Naive thymus-derived CD4-positive, alpha-beta T cell (primary cell): Measurements from ENCODE around the gene CAMTA1. TPM values are rescaled to one million over a fixed set of nuclear protein-coding genes. Genes with fewer than 3 reads are reported as not detected.

ENCODE experiments used
- ATAC-seq: fragments of 150-1000 bp; cut with Tn5 transposase; 2 replicates; pipeline ENCODE4 v1.10.0; 2021; ENCODE audit warnings: mild to moderate bottlenecking, moderate library complexity
- CTCF ChIA-PET: fragments of 350-600 bp; sonication (Branson Sonifier 250); formaldehyde crosslinking; loops from one replicate; lab custom pipeline; 2021; ENCODE audit warnings: antibody characterized with exemption; lab: Charles Lee
- POLR2A ChIA-PET: fragments of 350-600 bp; sonication (Branson Sonifier 250); formaldehyde crosslinking; loops from one replicate; lab custom pipeline; 2021; ENCODE audit warnings: antibody characterized with exemption, inconsistent platforms; lab: Charles Lee
- DNase-seq, 9 donors: peaks; one replicate each; pipeline versions ENCODE4 v3.0.0 to v3.0.0-alpha.2; 2020 to 2022; ENCODE audit warnings: mixed read lengths in 1 of 9
- H3K27ac ChIP-seq: one replicate; pipeline ENCODE4 v1.7.0; 2013; ENCODE audit warnings: mild to moderate bottlenecking, low read depth, low read length, moderate library complexity
- H3K27me3 ChIP-seq, 2 donors: one replicate each; pipeline ENCODE4 v1.7.0; 2013; ENCODE audit warnings: low read length in 2 of 2, mild to moderate bottlenecking in 2 of 2, moderate library complexity in 2 of 2; ENCODE audit not compliant: control insufficient read depth in 2 of 2, insufficient read depth in 2 of 2
- H3K36me3 ChIP-seq, 3 experiments: 1 replicate in 2 of 3; 2 replicates in 1 of 3; pipeline ENCODE4 v1.7.0; 2013; ENCODE audit warnings: low read length in 3 of 3, mild to moderate bottlenecking in 3 of 3, moderate library complexity in 1 of 3; ENCODE audit not compliant: insufficient read depth in 3 of 3, control insufficient read depth in 2 of 3
- H3K4me1 ChIP-seq, 2 donors: one replicate each; pipeline ENCODE4 v1.7.0; 2013; ENCODE audit warnings: low read length in 2 of 2, mild to moderate bottlenecking in 2 of 2, moderate library complexity in 1 of 2; ENCODE audit not compliant: control insufficient read depth in 2 of 2, insufficient read depth in 2 of 2
- H3K4me3 ChIP-seq: 2 replicates; pipeline ENCODE4 v1.7.0; 2013; ENCODE audit warnings: mild to moderate bottlenecking, low read length
- H3K9me3 ChIP-seq, 3 experiments: 1 replicate in 2 of 3; 2 replicates in 1 of 3; pipeline ENCODE4 v1.7.0; 2013; ENCODE audit warnings: low read length in 3 of 3; ENCODE audit not compliant: control insufficient read depth in 2 of 3
- H3K27ac Mint-ChIP-seq, 9 donors: one replicate each; pipeline ENCODE4 v1.8.0; 2020 to 2022; ENCODE audit warnings: mixed read lengths in 9 of 9, mild to moderate bottlenecking in 8 of 9, moderate library complexity in 5 of 9, inconsistent platforms in 2 of 9
- H3K27me3 Mint-ChIP-seq, 5 donors: one replicate each; pipeline ENCODE4 v1.8.0; 2021 to 2022; ENCODE audit warnings: mixed read lengths in 5 of 5, mild to moderate bottlenecking in 1 of 5
- H3K36me3 Mint-ChIP-seq, 5 donors: one replicate each; pipeline ENCODE4 v1.8.0; 2020 to 2022; ENCODE audit warnings: mixed read lengths in 5 of 5, mild to moderate bottlenecking in 3 of 5, inconsistent platforms in 1 of 5
- H3K4me1 Mint-ChIP-seq, 7 donors: one replicate each; pipeline ENCODE4 v1.8.0; 2020 to 2022; ENCODE audit warnings: mixed read lengths in 7 of 7, mild to moderate bottlenecking in 3 of 7, inconsistent platforms in 1 of 7
- H3K4me3 Mint-ChIP-seq, 10 donors: one replicate each; pipeline ENCODE4 v1.8.0; 2020 to 2022; ENCODE audit warnings: mild to moderate bottlenecking in 10 of 10, mixed read lengths in 10 of 10, moderate library complexity in 6 of 10, inconsistent platforms in 2 of 10
- H3K9me3 Mint-ChIP-seq, 11 donors: one replicate each; pipeline ENCODE4 v1.8.0; 2020 to 2022; ENCODE audit warnings: mixed read lengths in 11 of 11, mild to moderate bottlenecking in 4 of 11, inconsistent platforms in 1 of 11, moderate library complexity in 1 of 11
- intact Hi-C, 2 donors: fragments of 100-400 bp; cut with micrococcal nuclease; formaldehyde crosslinking; loops; one replicate each; pipeline ENCODE4 v1.15.1; 2023
- polyA plus RNA-seq, 2 donors: library from polyadenylated mRNA; unstranded; fragments of 300-500 nt; fragmentation: Illumina TruSeq; gene quantifications; one replicate each; pipeline ENCODE4 v1.2.3, GENCODE V29; 2021
- total RNA-seq, 6 experiments: library from RNA in 5 of 6; stranded (reverse) in 5 of 6; gene quantifications; 1 replicate in 5 of 6; 2 replicates in 1 of 6; pipeline ENCODE4 v1.2.3 and lab custom pipeline; 2021 to 2026

The CAMTA1 gene
- total and polyA plus RNA-seq, 7 experiments from 2014 or later = 38.1 to 68.6 (median 42.6) TPM

DNA sequence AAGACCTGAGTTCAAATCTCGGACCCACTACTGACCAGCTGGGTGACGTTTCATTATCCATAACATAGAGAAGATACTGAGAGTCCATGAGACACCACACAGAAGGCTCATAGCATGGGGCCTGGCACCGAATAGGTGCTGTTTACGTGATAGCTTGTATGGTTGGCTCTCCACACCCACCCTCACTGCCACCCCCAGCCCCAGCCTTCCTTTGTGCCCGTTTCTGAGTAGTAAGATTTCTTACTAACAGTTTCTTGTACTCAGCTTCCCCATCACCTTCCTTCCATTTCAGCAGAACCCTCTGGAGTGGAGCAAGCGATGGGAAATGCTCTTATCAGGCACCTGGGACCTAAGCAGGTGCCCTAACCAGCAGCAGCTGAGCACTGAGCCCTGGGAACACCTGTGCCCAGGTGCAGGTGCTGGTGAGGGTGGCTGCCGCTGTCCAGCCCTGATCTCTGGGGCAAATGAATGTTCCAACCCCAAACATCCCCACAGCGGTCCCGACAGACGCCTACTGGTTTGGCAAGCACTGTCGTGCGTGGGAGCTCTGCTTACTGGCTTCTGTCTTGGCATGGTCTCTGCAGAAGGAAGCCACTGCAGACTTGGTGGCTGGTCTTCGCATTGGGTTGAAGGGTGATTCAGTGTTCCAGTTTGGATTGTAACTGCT lies 225.4 kb downstream of the CAMTA1 start:
- Mint-ChIP-seq H3K4me1 (peaks cover 0 to 8% (median 0%) of the 10 kb centered on the region in 7 donors), H3K4me3 (no peak overlapping the region), H3K27ac (no peak overlapping the region), H3K27me3 (peaks cover 0 to 13% (median 3%) of the 10 kb centered on the region in 5 donors), H3K36me3 (no peaks in the 10 kb centered on the region), H3K9me3 (peaks cover 0 to 2% (median 0%) of the 10 kb centered on the region in 11 donors)
- Histone ChIP-seq H3K9me3 (no peaks in the 10 kb centered on the region), H3K4me1 (no peaks in the 10 kb centered on the region), H3K27me3 (no peaks in the 10 kb centered on the region), H3K4me3 (no peak overlapping the region), H3K36me3 (no peaks in the 10 kb centered on the region), H3K27ac (no peak overlapping the region)
- intact Hi-C loops = no loop called here
- DNase-seq = no peak
- POLR2A ChIA-PET = no interaction called here
- ATAC-seq = no peak
- CTCF ChIA-PET = no interaction called here

DNA sequence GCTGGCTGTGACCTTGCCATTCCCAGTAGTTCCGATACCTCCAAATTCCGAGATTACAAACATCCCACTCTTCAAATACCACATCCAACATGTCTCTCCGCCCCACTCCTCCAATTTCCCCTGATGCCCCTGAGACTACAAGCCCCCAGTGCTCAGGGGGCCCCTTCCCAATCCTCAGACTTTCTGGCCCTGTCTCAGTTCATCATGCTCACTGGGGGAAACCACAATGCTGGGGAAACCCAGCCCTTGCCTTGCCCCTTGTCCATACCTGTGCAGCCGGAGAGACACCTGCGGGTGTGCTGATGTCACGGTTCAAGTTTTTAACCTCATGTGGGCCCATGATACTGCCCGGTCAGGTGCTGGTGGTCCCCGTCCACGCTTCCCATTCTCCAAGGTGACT lies 226.6 kb downstream of the CAMTA1 start:
- Mint-ChIP-seq H3K4me3 (no peak overlapping the region), H3K36me3 (no peaks in the 10 kb centered on the region), H3K27ac (no peak overlapping the region), H3K4me1 (peaks cover 0 to 8% (median 0%) of the 10 kb centered on the region in 7 donors), H3K27me3 (peaks cover 0 to 14% (median 0%) of the 10 kb centered on the region in 5 donors), H3K9me3 (peaks cover 0 to 2% (median 0%) of the 10 kb centered on the region in 11 donors)
- H3K27me3 ChIP-seq = no peaks in the 10 kb centered on the region
- POLR2A ChIA-PET = no interaction called here
- CTCF ChIA-PET = no interaction called here
- H3K4me3 ChIP-seq = no peak overlapping the region
- no peak overlapping the region for H3K27ac ChIP-seq
- ATAC-seq (no peak), DNase-seq (no peak)
- no peaks in the 10 kb centered on the region for H3K9me3 ChIP-seq
- intact Hi-C loops = no loop called here
- no peaks in the 10 kb centered on the region for H3K36me3 ChIP-seq
- H3K4me1 ChIP-seq = no peaks in the 10 kb centered on the region

GRCh38 chr1:7012461-7012924 lies 227.2 kb downstream of the CAMTA1 start:
- no peak overlapping the region for H3K27ac Mint-ChIP-seq
- ATAC-seq = no peak

GRCh38 chr1:7013833-7014639 lies 228.8 kb downstream of the CAMTA1 start:
- Histone ChIP-seq H3K27me3 (no peaks in the 10 kb centered on the region), H3K4me1 (no peaks in the 10 kb centered on the region), H3K4me3 (no peak overlapping the region), H3K27ac (no peak overlapping the region), H3K36me3 (no peaks in the 10 kb centered on the region), H3K9me3 (no peaks in the 10 kb centered on the region)
- ChIA-PET CTCF (no interaction called here), POLR2A (no interaction called here)
- no peak for ATAC-seq
- DNase-seq = no peak
- intact Hi-C loops = no loop called here
- no peaks in the 10 kb centered on the region for H3K36me3 Mint-ChIP-seq
- H3K4me3 Mint-ChIP-seq = no peak overlapping the region
- no peaks in the 10 kb centered on the region for H3K9me3 Mint-ChIP-seq
- no peak overlapping the region for H3K27ac Mint-ChIP-seq
- H3K4me1 Mint-ChIP-seq = peaks cover 0 to 8% (median 0%) of the 10 kb centered on the region in 7 donors
- peaks cover 0 to 14% (median 0%) of the 10 kb centered on the region in 5 donors for H3K27me3 Mint-ChIP-seq

More at GRCh38 chr1:7012461-7012924, 227.2 kb downstream of the CAMTA1 start:
- POLR2A ChIA-PET = no interaction called here
- Histone ChIP-seq H3K9me3 (no peaks in the 10 kb centered on the region), H3K27me3 (no peaks in the 10 kb centered on the region), H3K27ac (no peak overlapping the region), H3K4me1 (no peaks in the 10 kb centered on the region), H3K4me3 (no peak overlapping the region), H3K36me3 (no peaks in the 10 kb centered on the region)
- H3K36me3 Mint-ChIP-seq = no peaks in the 10 kb centered on the region
- peaks cover 0 to 8% (median 0%) of the 10 kb centered on the region in 7 donors for H3K4me1 Mint-ChIP-seq
- DNase-seq = no peak
- H3K9me3 Mint-ChIP-seq = peaks cover 0 to 2% (median 0%) of the 10 kb centered on the region in 11 donors
- intact Hi-C loops = no loop called here
- CTCF ChIA-PET = no interaction called here
- peaks cover 0 to 14% (median 0%) of the 10 kb centered on the region in 5 donors for H3K27me3 Mint-ChIP-seq
- no peak overlapping the region for H3K4me3 Mint-ChIP-seq

GRCh38 chr1:7014640-7014930 lies 229.3 kb downstream of the CAMTA1 start:
- Mint-ChIP-seq H3K4me3 (no peak overlapping the region), H3K4me1 (peaks cover 0 to 8% (median 0%) of the 10 kb centered on the region in 7 donors), H3K9me3 (no peaks in the 10 kb centered on the region), H3K36me3 (no peaks in the 10 kb centered on the region), H3K27me3 (peaks cover 0 to 18% (median 0%) of the 10 kb centered on the region in 5 donors), H3K27ac (no peak overlapping the region)
- H3K36me3 ChIP-seq = no peaks in the 10 kb centered on the region
- DNase-seq (no peak), ATAC-seq (no peak)
- H3K4me3 ChIP-seq = no peak overlapping the region
- H3K9me3 ChIP-seq = no peaks in the 10 kb centered on the region
- intact Hi-C loops = no loop called here
- POLR2A ChIA-PET = no interaction called here
- no peak overlapping the region for H3K27ac ChIP-seq
- no peaks in the 10 kb centered on the region for H3K4me1 ChIP-seq
- H3K27me3 ChIP-seq = no peaks in the 10 kb centered on the region
- CTCF ChIA-PET = no interaction called here

- DNase-seq = no peak
- Mint-ChIP-seq H3K27ac (no peak overlapping the region), H3K4me3 (no peak overlapping the region), H3K9me3 (no peaks in the 10 kb centered on the region), H3K4me1 (peaks cover 0 to 8% (median 0%) of the 10 kb centered on the region in 7 donors), H3K36me3 (no peaks in the 10 kb centered on the region), H3K27me3 (peaks cover 0 to 21% (median 0%) of the 10 kb centered on the region in 5 donors)
- H3K27ac ChIP-seq = no peak overlapping the region
- no peaks in the 10 kb centered on the region for H3K36me3 ChIP-seq
- ATAC-seq = no peak
- H3K4me3 ChIP-seq = no peak overlapping the region
- H3K4me1 ChIP-seq = no peaks in the 10 kb centered on the region
- ChIA-PET POLR2A (no interaction called here), CTCF (no interaction called here)
- intact Hi-C loops = no loop called here
- H3K27me3 ChIP-seq = no peaks in the 10 kb centered on the region
- no peaks in the 10 kb centered on the region for H3K9me3 ChIP-seq
Observed at GRCh38 chr1:7015022-7015421, 229.8 kb downstream of the CAMTA1 start.
